Endothelial cell of umbilical vein (primary cell): Measurements from ENCODE around the gene OSTC.

Experiments used
- EZH2 ChIP-seq: IDR thresholded peaks from 2 replicates; pipeline ENCODE4 v1.6.1; 2012; ENCODE audit warnings: borderline replicate concordance, low read depth, mild to moderate bottlenecking, moderate library complexity, low read length, inconsistent platforms; ENCODE audit not compliant: severe bottlenecking
- GATA2 ChIP-seq: IDR thresholded peaks from 2 replicates; pipeline ENCODE4 v1.7.0; 2011; ENCODE audit warnings: low read depth, mild to moderate bottlenecking, moderate library complexity, mixed read lengths, low read length; ENCODE audit not compliant: insufficient read length, insufficient read depth
- MAX ChIP-seq: IDR thresholded peaks from 2 replicates; pipeline ENCODE4 v1.6.1; 2011; ENCODE audit not compliant: insufficient read depth, insufficient read length
- MYC ChIP-seq: IDR thresholded peaks from one replicate; pipeline ENCODE4 v1.6.1; 2011; ENCODE audit warnings: mild to moderate bottlenecking, low read depth, low read length
- POLR2A ChIP-seq: IDR thresholded peaks from 2 replicates; pipeline ENCODE4 v1.6.1; 2012; ENCODE audit warnings: low read depth, mild to moderate bottlenecking, control low read depth, low read length
- TF ChIP-seq, protein P1 (sequence below), 2 donors: IDR thresholded peaks; 1 replicate in 1 of 2; 2 replicates in 1 of 2; pipeline ENCODE4 v1.5.1; 2011; ENCODE audit warnings: low read length in 2 of 2, mild to moderate bottlenecking in 2 of 2, moderate library complexity in 2 of 2, control low read depth in 1 of 2, inconsistent platforms in 1 of 2, low read depth in 1 of 2; ENCODE audit not compliant: insufficient read depth in 1 of 2; ENCODE audit errors: extremely low read depth in 1 of 2

- TF ChIP-seq, protein P1, sequence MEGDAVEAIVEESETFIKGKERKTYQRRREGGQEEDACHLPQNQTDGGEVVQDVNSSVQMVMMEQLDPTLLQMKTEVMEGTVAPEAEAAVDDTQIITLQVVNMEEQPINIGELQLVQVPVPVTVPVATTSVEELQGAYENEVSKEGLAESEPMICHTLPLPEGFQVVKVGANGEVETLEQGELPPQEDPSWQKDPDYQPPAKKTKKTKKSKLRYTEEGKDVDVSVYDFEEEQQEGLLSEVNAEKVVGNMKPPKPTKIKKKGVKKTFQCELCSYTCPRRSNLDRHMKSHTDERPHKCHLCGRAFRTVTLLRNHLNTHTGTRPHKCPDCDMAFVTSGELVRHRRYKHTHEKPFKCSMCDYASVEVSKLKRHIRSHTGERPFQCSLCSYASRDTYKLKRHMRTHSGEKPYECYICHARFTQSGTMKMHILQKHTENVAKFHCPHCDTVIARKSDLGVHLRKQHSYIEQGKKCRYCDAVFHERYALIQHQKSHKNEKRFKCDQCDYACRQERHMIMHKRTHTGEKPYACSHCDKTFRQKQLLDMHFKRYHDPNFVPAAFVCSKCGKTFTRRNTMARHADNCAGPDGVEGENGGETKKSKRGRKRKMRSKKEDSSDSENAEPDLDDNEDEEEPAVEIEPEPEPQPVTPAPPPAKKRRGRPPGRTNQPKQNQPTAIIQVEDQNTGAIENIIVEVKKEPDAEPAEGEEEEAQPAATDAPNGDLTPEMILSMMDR (IDR thresholded peaks at IDR 0.05; ENCODE audit: extremely low read depth in 1 of 2, insufficient read depth in 1 of 2, low read depth in 1 of 2, low read length in 2 of 2), result no peak
- TF ChIP-seq EZH2 (no peak), MYC (no peak), POLR2A (no peak), MAX (no peak), GATA2 (no peak)
Measured at GRCh38 chr4:108635070-108635655, 15.2 kb upstream of the OSTC start.
